ENCODE data around the gene JAKMIP1. TPM values are rescaled to one million over a fixed set of nuclear protein-coding genes. Genes with fewer than 3 reads are reported as not detected.
A peak's percentile ranks its signal among the peaks of the same experiment; 100 is the strongest.

The JAKMIP1 gene
- total and polyA plus RNA-seq, 4 donors, result 0.08 to 0.50 (median 0.22) TPM

DNA sequence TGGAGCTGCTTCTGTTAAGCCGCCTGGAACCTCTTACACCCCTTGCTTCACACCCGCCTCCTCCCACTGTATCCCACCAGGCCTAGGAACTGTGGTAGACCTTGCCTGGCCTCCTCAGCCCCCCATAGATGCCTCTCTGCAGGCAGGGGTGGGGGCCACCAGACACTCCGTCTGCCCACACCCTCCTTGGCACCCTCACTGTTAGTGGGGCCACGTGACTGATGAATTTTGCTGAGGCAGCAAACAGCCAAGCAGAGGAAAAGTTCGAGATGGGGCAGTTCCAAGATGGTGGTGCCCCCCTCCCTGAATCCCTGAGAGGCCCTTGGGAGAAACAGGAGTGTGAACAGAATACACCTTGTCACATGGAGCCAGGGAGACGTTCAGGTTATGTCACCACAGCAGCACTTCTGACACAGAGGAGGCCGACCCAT lies 141.0 kb downstream of the JAKMIP1 start:
- Histone ChIP-seq H3K27me3 (ENCODE audit: control insufficient read depth in 1 of 2, insufficient read depth in 2 of 2, low read length in 1 of 2) (no peaks in the 10 kb centered on the region), H3K4me3 (ENCODE audit: low read length in 2 of 2) (no peak overlapping the region), H3K9me3 (ENCODE audit: control insufficient read depth, low read length) (peaks cover 16% of the 10 kb centered on the region), H3K27ac (ENCODE audit: low read depth in 1 of 2, low read length in 2 of 2) (no peak overlapping the region), H3K4me1 (ENCODE audit: control insufficient read depth in 1 of 2, insufficient read depth in 2 of 2, low read length in 2 of 2) (no peaks in the 10 kb centered on the region), H3K36me3 (ENCODE audit: control insufficient read depth in 1 of 2, insufficient read depth in 2 of 2, low read length in 1 of 2) (no peaks in the 10 kb centered on the region)
- 90 to 91% methylated on average over 7 of the region's 7 CpGs for WGBS, 2 donors
- intact Hi-C loops (cut with DNase I), result no loop called here
- ATAC-seq (ENCODE audit: low FRiP score), result no peak
- no peak for DNase-seq

DNA sequence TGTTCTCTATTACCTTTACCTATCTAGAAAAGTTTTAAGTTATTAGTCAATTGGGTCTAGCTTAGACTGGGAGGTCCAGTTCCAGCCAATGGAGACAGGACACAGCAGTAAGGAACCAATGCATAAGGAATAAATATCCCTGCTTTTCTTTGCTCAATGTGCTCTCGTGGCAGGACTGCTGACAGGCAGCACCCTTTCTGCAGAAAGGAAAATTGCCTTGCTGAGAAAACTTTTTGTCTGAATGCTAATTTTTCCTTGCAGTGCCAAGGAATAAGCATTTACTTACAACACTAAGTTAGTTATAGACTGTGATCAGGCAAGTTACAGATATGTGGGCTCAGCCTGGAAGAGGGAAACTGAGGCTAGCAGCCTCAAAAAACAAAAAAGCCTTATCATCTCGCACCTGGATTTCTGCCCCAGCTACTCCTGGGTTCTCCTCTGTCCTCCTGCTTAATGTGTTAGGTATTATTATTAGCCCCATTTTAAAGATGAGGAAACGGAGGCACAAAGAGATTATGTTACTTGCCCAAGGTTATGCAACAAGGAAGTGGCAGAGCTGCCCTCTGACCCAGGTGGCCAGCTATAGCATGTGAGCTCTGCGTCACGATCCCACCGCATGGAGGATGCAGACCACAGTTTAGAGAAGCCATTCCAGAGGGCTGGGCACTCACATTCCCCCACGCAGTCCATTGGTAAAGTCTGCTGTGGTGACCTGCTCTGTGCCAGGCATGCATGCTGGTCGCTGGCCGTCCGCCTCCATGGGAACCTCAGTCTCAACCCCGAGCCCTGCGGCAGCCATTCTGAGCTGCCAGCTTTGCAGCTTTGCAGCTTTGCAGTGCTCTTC lies 141.6 kb downstream of the JAKMIP1 start:
- ATAC-seq (ENCODE audit: low FRiP score) (no peak), DNase-seq (no peak)
- WGBS, 2 donors, result 93 to 94% methylated on average over 12 of the region's 12 CpGs
- Histone ChIP-seq H3K4me1 (ENCODE audit: control insufficient read depth in 1 of 2, insufficient read depth in 2 of 2, low read length in 2 of 2) (no peaks in the 10 kb centered on the region), H3K4me3 (ENCODE audit: low read length in 2 of 2) (no peak overlapping the region), H3K9me3 (ENCODE audit: control insufficient read depth, low read length) (peaks cover 16% of the 10 kb centered on the region), H3K27me3 (ENCODE audit: control insufficient read depth in 1 of 2, insufficient read depth in 2 of 2, low read length in 1 of 2) (no peaks in the 10 kb centered on the region), H3K27ac (ENCODE audit: low read depth in 1 of 2, low read length in 2 of 2) (no peak overlapping the region), H3K36me3 (ENCODE audit: control insufficient read depth in 1 of 2, insufficient read depth in 2 of 2, low read length in 1 of 2) (no peaks in the 10 kb centered on the region)
- intact Hi-C loops (cut with DNase I), result no loop called here

DNA sequence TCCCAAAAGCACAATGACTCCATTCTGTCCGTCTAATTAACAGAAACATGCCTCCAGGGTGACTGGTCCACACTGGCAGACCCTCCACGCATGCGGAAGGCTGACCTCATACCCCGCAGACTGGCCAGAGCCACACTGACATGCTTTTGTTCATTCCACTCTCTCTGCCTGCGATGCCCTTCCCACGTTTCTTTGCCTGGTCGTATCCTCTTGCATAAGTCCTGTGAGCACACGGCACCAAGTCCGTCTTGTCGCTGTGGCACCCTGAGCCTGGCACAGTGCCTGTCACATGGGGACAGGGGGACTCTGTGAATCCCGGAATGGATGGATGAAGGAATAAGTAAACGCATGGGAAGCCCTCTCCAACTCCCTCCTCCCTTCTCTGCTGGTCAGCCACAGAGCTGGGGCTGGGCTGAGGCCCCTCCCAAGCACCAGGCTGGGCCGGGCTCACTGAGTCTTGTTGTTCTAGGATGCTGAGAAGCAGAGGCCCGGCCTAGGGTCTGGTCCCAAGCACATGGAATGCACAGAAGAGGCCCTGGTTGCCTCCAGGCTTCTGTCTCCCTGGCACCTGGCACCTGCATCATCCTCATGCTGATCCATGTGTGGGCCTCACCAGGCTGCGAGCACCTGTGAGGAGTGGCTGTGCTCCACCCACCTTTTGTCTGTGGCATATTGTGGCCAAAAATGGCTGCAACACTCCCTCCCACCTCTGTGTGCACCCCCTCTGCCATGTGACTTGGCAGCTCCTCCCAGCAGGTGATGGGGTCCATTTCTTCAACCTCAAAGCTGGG lies 143.2 kb downstream of the JAKMIP1 start:
- intact Hi-C loops (cut with DNase I), result no loop called here
- no peaks in the 10 kb centered on the region for H3K4me1 ChIP-seq (ENCODE audit: control insufficient read depth in 1 of 2, insufficient read depth in 2 of 2, low read length in 2 of 2)
- ATAC-seq (ENCODE audit: low FRiP score), result no peak

DNA sequence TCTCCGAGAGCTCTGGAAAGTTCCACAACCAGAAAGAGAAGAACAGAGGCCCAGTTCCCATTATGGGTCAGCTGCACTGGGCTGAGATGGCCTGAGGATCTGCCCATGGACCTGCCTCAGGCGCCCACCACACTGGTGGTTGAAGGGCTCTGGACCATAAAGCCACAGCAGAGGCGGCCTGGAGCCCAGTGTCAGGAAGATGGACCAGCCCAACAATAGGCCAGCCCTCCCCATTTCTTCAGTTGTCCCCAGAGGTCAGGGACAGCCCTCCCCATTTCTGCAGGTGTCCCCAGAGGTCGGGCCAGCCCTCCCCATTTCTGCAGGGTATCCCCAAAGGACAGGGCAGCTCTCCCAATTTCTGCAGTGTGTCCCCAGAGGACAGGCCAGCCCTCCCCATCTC lies 144.9 kb downstream of the JAKMIP1 start:
- Histone ChIP-seq H3K9me3 (ENCODE audit: control insufficient read depth, low read length) (peaks cover 14% of the 10 kb centered on the region), H3K4me1 (ENCODE audit: control insufficient read depth in 1 of 2, insufficient read depth in 2 of 2, low read length in 2 of 2) (no peaks in the 10 kb centered on the region), H3K27me3 (ENCODE audit: control insufficient read depth in 1 of 2, insufficient read depth in 2 of 2, low read length in 1 of 2) (no peaks in the 10 kb centered on the region), H3K36me3 (ENCODE audit: control insufficient read depth in 1 of 2, insufficient read depth in 2 of 2, low read length in 1 of 2) (no peaks in the 10 kb centered on the region), H3K27ac (ENCODE audit: low read depth in 1 of 2, low read length in 2 of 2) (no peak overlapping the region), H3K4me3 (ENCODE audit: low read length in 2 of 2) (no peak overlapping the region)
- DNase-seq (no peak), ATAC-seq (ENCODE audit: low FRiP score) (no peak)
- intact Hi-C loops (cut with DNase I), result no loop called here
- 72 to 87% methylated on average over 4 of the region's 4 CpGs for WGBS, 2 donors

More for the DNA sequence above, 143.2 kb downstream of the JAKMIP1 start:
- Histone ChIP-seq H3K4me3 (ENCODE audit: low read length in 2 of 2) (no peak overlapping the region), H3K36me3 (ENCODE audit: control insufficient read depth in 1 of 2, insufficient read depth in 2 of 2, low read length in 1 of 2) (no peaks in the 10 kb centered on the region), H3K27me3 (ENCODE audit: control insufficient read depth in 1 of 2, insufficient read depth in 2 of 2, low read length in 1 of 2) (no peaks in the 10 kb centered on the region), H3K9me3 (ENCODE audit: control insufficient read depth, low read length) (peaks cover 16% of the 10 kb centered on the region), H3K27ac (ENCODE audit: low read depth in 1 of 2, low read length in 2 of 2) (no peak overlapping the region)
- WGBS, 2 donors, result 85 to 89% methylated on average over 15 of the region's 15 CpGs
- DNase-seq, result no peak

DNA sequence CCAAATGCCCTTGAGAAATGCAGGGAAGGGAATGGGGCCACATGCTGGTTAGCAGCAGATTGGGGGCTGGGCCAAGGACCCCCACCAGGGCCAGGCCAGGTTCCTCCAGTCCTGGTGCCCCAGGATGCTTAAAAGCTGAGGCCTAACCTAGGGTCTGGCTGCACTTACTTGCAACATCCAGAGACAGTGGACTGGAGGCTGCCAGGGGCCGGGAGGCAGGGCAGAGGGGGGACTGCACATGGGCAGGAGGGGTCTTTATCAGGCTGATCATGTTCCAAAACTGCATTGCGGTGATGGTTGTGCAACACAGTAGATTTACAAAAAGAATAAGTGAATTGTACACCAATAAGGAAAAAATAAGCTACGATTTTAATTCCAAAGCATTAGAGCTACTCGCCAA lies 145.3 kb downstream of the JAKMIP1 start:
- Histone ChIP-seq H3K4me3 (ENCODE audit: low read length in 2 of 2) (no peak overlapping the region), H3K9me3 (ENCODE audit: control insufficient read depth, low read length) (peaks cover 13% of the 10 kb centered on the region), H3K4me1 (ENCODE audit: control insufficient read depth in 1 of 2, insufficient read depth in 2 of 2, low read length in 2 of 2) (no peaks in the 10 kb centered on the region), H3K27ac (ENCODE audit: low read depth in 1 of 2, low read length in 2 of 2) (no peak overlapping the region), H3K27me3 (ENCODE audit: control insufficient read depth in 1 of 2, insufficient read depth in 2 of 2, low read length in 1 of 2) (no peaks in the 10 kb centered on the region), H3K36me3 (ENCODE audit: control insufficient read depth in 1 of 2, insufficient read depth in 2 of 2, low read length in 1 of 2) (no peaks in the 10 kb centered on the region)
- DNase-seq (no peak), ATAC-seq (ENCODE audit: low FRiP score) (no peak)
- 86 to 90% methylated on average over 4 of the region's 4 CpGs for WGBS, 2 donors
- intact Hi-C loops (cut with DNase I), result no loop called here

DNA sequence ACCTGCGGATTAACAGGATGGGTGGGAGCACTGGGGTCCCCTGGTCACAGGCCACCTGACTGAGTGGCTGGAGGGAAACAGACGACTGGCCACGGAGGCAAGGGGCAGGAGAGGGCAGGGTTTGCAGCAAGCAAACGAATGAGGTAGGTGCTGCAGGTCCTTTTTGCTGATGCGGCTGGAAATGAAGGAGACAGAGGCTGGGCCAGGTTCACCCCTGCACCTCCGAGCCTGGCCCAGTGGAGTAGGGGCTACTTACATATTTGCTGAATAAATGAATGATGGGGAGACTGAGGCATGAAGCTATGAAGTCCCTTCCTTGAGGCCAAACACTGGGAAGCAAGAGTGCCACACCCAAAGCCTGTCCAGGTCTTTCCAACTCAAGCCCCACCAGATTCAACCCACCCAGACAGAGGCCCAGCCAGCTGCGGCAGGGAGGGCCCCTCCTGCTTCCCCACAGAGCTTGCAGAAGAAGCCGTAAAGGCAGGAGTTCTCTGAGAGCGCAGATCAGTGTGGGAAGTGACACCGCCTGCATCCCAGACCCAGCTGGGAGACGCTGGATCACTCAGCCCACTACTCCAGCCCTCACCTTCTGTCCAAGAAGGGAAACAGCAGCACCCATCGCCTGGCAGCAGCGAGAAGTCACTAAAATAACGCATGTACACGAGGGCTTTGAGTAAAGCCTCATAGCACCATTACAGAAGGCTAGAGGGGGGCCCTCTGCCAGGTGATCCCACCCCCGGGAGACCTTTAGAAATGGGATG lies 146.0 kb downstream of the JAKMIP1 start:
- intact Hi-C loops (cut with DNase I), result no loop called here
- Histone ChIP-seq H3K4me1 (ENCODE audit: control insufficient read depth in 1 of 2, insufficient read depth in 2 of 2, low read length in 2 of 2) (no peaks in the 10 kb centered on the region), H3K27ac (ENCODE audit: low read depth in 1 of 2, low read length in 2 of 2) (no peak overlapping the region), H3K9me3 (ENCODE audit: control insufficient read depth, low read length) (peaks cover 7% of the 10 kb centered on the region), H3K4me3 (ENCODE audit: low read length in 2 of 2) (no peak overlapping the region), H3K36me3 (ENCODE audit: control insufficient read depth in 1 of 2, insufficient read depth in 2 of 2, low read length in 1 of 2) (no peaks in the 10 kb centered on the region), H3K27me3 (ENCODE audit: control insufficient read depth in 1 of 2, insufficient read depth in 2 of 2, low read length in 1 of 2) (no peaks in the 10 kb centered on the region)
- peak in 1 of 2 donors; percentile 37 for DNase-seq
- no peak for ATAC-seq (ENCODE audit: low FRiP score)
- WGBS, 2 donors, result 64 to 67% methylated on average over 16 of the region's 16 CpGs

DNA sequence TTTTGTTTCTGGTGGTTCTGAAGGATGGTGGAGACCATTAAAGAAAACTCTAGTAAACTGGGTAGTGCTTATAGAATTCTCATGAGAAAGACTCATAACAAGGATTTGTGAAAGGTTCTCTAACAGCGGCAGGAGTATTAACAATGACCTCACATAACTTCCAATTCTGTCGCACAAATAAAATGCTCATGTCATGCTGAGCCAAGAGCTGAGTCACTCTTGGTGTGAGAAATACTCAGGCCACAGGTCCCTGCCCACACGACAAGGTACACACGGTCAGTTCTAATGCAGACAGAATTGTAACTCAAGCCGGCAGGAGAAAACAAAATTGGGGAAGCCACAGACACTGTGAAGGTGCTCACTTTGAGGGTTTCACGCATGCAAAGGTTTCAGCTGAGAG lies 147.7 kb downstream of the JAKMIP1 start:
- no peak for DNase-seq
- ATAC-seq (ENCODE audit: low FRiP score), result no peak
- Histone ChIP-seq H3K27ac (ENCODE audit: low read depth in 1 of 2, low read length in 2 of 2) (no peak overlapping the region), H3K9me3 (ENCODE audit: control insufficient read depth, low read length) (peaks cover under 1% of the 10 kb centered on the region), H3K27me3 (ENCODE audit: control insufficient read depth in 1 of 2, insufficient read depth in 2 of 2, low read length in 1 of 2) (no peaks in the 10 kb centered on the region), H3K36me3 (ENCODE audit: control insufficient read depth in 1 of 2, insufficient read depth in 2 of 2, low read length in 1 of 2) (no peaks in the 10 kb centered on the region), H3K4me3 (ENCODE audit: low read length in 2 of 2) (no peak overlapping the region), H3K4me1 (ENCODE audit: control insufficient read depth in 1 of 2, insufficient read depth in 2 of 2, low read length in 2 of 2) (no peaks in the 10 kb centered on the region)
- intact Hi-C loops (cut with DNase I), result no loop called here
- WGBS, 2 donors, result 68 to 73% methylated on average over 6 of the region's 6 CpGs

DNA sequence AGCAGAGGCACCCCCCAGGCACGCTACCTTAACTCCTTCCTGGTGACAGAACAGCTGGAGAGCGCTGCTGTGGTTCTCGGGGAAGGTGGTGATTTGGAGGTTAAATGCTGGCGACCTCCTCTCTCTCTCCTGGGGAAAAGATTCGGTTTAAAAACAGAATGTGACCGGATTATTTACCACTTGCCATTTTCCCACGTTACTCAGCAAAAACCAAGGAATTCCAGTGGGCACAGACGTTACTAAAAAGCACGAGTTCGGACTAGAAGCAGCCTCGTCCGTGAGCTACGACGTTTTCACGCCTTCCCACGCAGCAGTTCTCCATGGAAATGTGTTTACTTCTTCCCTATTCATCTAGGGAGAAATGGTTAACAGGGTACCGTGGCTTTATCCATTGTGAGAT lies 149.8 kb downstream of the JAKMIP1 start:
- intact Hi-C loops (cut with DNase I), result no loop called here
- DNase-seq (no peak), ATAC-seq (ENCODE audit: low FRiP score) (no peak)
- WGBS, 2 donors, result 10 to 14% methylated on average over 17 of the region's 17 CpGs
- Histone ChIP-seq H3K36me3 (ENCODE audit: control insufficient read depth in 1 of 2, insufficient read depth in 2 of 2, low read length in 1 of 2) (no peaks in the 10 kb centered on the region), H3K4me1 (ENCODE audit: control insufficient read depth in 1 of 2, insufficient read depth in 2 of 2, low read length in 2 of 2) (no peaks in the 10 kb centered on the region), H3K27me3 (ENCODE audit: control insufficient read depth in 1 of 2, insufficient read depth in 2 of 2, low read length in 1 of 2) (no peaks in the 10 kb centered on the region), H3K4me3 (ENCODE audit: low read length in 2 of 2) (no peak overlapping the region), H3K27ac (ENCODE audit: low read depth in 1 of 2, low read length in 2 of 2) (no peak overlapping the region), H3K9me3 (ENCODE audit: control insufficient read depth, low read length) (no peaks in the 10 kb centered on the region)

Data from aorta (tissue), 5 donors.